Cardiac fibroblast (primary cell): Measurements from ENCODE around the gene NECAB2.

Source experiments
- DNase-seq, 2 donors: peaks; one replicate each; pipeline versions ENCODE4 v3.0.0 to v3.0.0-alpha.2; 2010; ENCODE audit warnings: low read depth in 2 of 2
- H3K4me3 ChIP-seq, 2 donors: replicated peaks in 1 of 2; 1 replicate in 1 of 2; 2 replicates in 1 of 2; pipeline ENCODE4 v1.5.1; 2011; ENCODE audit warnings: low read depth in 2 of 2, low read length in 2 of 2, mild to moderate bottlenecking in 2 of 2, moderate library complexity in 1 of 2
- TF ChIP-seq, protein P1 (sequence below): IDR thresholded peaks from one replicate; pipeline ENCODE4 v1.5.1; 2011; ENCODE audit warnings: low read depth, mild to moderate bottlenecking, low read length, inconsistent platforms

Gene NECAB2

DNA sequence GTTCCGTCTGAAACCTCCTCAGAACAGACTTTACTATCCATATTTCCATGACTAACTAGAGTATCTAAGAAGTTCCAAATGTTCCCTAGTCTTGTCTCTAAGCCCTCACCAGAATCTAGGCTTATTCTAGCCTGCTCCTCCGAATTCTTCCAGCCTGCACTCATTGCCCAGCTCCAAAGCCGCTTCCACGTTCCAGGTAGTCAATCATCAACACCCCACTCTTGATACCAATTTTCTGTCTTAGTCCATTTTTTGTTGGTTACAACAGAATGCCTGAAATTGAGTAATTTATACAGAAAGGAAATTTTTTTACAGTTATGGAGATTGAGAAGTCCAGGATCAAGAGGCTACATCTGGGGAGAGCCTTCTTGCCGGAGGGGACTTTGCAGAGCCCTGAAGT lies 53.4 kb downstream of the NECAB2 start:
- TF ChIP-seq, protein P1, sequence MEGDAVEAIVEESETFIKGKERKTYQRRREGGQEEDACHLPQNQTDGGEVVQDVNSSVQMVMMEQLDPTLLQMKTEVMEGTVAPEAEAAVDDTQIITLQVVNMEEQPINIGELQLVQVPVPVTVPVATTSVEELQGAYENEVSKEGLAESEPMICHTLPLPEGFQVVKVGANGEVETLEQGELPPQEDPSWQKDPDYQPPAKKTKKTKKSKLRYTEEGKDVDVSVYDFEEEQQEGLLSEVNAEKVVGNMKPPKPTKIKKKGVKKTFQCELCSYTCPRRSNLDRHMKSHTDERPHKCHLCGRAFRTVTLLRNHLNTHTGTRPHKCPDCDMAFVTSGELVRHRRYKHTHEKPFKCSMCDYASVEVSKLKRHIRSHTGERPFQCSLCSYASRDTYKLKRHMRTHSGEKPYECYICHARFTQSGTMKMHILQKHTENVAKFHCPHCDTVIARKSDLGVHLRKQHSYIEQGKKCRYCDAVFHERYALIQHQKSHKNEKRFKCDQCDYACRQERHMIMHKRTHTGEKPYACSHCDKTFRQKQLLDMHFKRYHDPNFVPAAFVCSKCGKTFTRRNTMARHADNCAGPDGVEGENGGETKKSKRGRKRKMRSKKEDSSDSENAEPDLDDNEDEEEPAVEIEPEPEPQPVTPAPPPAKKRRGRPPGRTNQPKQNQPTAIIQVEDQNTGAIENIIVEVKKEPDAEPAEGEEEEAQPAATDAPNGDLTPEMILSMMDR, result no peak
- DNase-seq, result no peak
- H3K4me3 ChIP-seq, result no peak overlapping the region

DNA sequence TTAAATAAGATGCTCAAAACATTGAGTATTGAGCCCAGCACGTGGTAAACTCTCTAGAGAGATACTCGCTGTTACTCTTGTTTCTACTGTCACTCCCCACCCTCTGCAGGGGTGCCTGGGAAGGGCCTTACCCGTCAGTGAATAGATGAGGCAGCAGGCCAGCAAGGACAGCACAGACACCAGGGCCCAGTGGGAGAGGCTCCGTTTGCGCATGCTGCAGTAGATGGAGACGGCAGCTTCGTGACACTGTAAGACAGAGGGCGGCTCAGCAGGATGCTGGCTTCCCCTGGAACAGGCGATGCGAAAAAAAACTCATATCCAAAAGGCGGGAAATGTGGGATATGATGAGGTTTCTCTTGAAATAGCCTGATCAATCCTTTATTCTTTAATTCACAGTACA lies 54.6 kb downstream of the NECAB2 start:
- TF ChIP-seq, protein P1, result no peak
- DNase-seq, result no peak
- no peak overlapping the region for H3K4me3 ChIP-seq

DNA sequence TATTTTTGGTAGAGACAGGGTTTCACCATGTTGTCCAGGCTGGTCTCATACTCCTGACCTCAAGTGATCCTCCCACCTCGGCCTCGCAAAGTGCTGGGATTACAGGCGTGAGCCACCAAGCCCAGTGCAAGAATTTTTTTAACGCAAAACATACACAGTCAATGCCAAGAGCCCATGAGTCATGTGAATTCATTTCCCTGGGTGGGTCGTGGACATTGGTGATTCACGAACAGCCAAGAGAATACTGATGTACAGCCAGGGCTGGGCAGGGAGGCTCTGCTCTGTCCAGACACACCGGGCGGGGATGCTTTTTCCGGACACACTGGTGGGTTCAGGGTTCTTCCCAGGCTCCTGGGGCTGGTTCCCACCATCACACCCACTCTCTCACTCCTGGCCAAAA lies 56.8 kb downstream of the NECAB2 start:
- DNase-seq, result peak; percentile 55 to 74

DNA sequence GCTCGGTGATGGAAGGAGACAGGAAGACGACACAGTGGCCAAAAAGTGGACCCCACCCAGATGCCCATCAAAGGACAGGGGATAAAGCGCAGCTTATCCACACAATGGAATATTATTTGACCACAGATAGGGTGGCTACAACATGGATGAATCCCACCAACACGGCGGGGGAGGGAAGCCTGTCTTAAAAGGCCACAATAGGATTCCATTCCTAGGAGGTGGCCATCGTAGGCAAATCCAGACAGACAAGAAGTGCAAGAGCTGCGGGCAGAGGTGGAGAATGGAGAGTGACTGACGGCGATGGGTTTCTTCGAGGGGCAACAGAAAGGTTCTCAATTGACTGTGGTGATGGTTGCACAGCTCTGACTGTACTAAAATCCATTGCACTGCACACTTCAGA lies 58.6 kb downstream of the NECAB2 start:
- H3K4me3 ChIP-seq, result no peak overlapping the region
- no peak for DNase-seq
- TF ChIP-seq, protein P1, result no peak

More for the DNA sequence above, 56.8 kb downstream of the NECAB2 start:
- TF ChIP-seq, protein P1, result no peak
- H3K4me3 ChIP-seq, result no peak overlapping the region

DNA sequence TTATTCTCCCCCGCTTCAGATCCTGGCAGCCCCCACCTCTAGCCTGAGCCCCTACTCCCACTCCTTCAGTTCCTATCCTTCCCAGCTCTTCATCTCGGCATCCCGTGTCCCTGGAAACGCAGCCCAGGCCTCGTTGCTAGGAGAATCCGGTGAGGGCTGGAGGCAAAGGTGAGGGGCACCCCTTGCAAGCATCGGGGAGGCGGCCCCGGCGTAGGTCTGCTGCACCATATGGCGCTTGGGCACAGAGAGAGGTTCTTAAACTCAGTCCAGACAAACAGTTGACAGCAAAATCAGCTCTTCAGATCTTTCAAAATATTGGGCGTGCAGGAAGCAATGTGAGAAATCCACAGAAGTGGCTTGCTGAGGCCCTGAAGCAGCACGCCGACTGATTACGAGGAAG lies 59.6 kb downstream of the NECAB2 start:
- H3K4me3 ChIP-seq, result no peak overlapping the region
- DNase-seq, result no peak
- TF ChIP-seq, protein P1, result no peak

DNA sequence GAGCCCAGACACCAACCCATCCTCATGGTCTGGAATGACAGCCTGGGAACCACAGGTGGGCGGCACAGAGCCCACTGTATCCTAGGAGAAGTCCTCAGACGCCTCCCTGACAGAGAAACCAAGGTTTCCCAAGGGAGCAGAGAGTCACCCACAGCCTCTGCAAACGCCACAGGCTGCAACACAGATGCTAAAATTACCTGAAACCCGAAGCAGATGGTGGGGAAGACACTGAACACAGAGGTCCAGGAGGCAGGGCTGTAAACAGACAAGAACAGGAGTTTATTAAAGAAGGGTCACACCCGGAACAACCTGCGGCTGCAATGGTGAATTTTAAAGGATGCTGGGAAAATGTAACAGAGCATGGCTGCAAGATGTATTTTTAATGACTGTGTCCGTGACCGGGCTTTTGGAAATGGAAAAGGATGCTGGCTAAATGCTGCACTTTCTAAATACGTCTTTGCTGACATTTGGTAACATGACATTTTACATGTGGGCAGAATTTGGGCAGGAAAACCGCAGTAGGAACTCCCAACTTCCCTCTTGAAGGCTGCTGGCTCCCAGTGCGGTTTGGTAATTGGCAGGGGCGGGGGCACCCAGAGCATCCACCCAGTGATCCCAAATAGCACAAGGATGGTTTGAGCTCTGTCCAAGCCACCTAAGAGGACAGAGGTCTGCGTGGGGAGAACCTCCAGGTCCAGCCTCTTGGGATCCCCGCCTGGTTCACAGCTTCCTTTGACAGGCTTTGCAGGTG lies 61.4 kb downstream of the NECAB2 start:
- TF ChIP-seq, protein P1, result no peak
- no peak for DNase-seq
- no peak overlapping the region for H3K4me3 ChIP-seq

DNA sequence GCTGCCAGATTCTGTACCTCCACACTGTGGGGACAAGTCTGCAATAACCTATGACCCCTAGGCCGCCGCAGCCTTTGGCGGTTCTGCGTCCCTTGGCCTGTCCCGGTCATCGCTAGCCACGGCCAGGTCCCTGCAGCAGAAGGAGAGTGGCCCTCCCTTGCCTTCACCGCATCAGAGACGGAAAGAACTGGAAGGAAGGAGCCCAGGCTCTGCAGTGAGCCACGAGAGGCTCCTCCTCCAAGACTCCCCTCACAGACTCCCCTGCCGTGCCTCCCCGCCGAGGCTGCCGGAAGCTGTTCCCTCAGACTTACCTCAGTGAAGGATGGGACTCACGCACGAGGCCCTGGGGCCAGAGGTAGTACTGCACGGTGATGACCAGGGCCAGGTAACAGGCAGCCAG lies 63.5 kb downstream of the NECAB2 start:
- no peak overlapping the region for H3K4me3 ChIP-seq
- TF ChIP-seq, protein P1, result no peak
- no peak for DNase-seq
